HFFc6 (cell line): ENCODE data around the gene PABPN1L. TPM values are rescaled to one million over a fixed set of nuclear protein-coding genes. Genes with fewer than 3 reads are reported as not detected.

Source experiments
- DNase-seq: peaks from one replicate; pipeline ENCODE4 v3.0.0-alpha.2; 2018
- H3K27ac Mint-ChIP-seq: 2 replicates; pipeline ENCODE4 v1.8.0; 2020; ENCODE audit warnings: mild to moderate bottlenecking, mixed read lengths
- H3K27me3 Mint-ChIP-seq: 2 replicates; pipeline ENCODE4 v1.8.0; 2021; ENCODE audit warnings: mild to moderate bottlenecking, moderate library complexity, mixed read lengths; ENCODE audit not compliant: insufficient read depth
- H3K36me3 Mint-ChIP-seq: 2 replicates; pipeline ENCODE4 v1.8.0; 2021; ENCODE audit warnings: low read depth, mixed read lengths
- H3K4me1 Mint-ChIP-seq: 2 replicates; pipeline ENCODE4 v1.8.0; 2020; ENCODE audit warnings: low read depth, mixed read lengths
- H3K4me3 Mint-ChIP-seq: 2 replicates; pipeline ENCODE4 v1.8.0; 2020; ENCODE audit warnings: mild to moderate bottlenecking, moderate library complexity, mixed read lengths
- H3K9me3 Mint-ChIP-seq: 2 replicates; pipeline ENCODE4 v1.8.0; 2020; ENCODE audit warnings: mild to moderate bottlenecking, mixed read lengths
- total RNA-seq, 6 experiments: library from RNA; stranded (reverse); fragmentation: NEBNext Ultra II Directional; extraction: Animal tissue kit (Norgen Biotek cat#: 25700); gene quantifications; 2 replicates in 1 of 6; 3 replicates in 5 of 6; pipeline ENCODE4 v1.2.3, GENCODE V29; 2021
- TF ChIP-seq, protein P1 (sequence below): fragments of 200-600 bp; sonication (generic); IDR thresholded peaks from 2 replicates; pipeline ENCODE4 v1.5.0; 2021; ENCODE audit warnings: antibody characterized with exemption, mild to moderate bottlenecking

The PABPN1L gene
- total RNA-seq, 6 experiments from 2014 or later, result not detected

- Mint-ChIP-seq H3K4me1 (no peaks in the 10 kb centered on the region), H3K4me3 (no peak overlapping the region), H3K27ac (no peak overlapping the region), H3K27me3 (peaks cover 15% of the 10 kb centered on the region), H3K36me3 (no peaks in the 10 kb centered on the region), H3K9me3 (no peaks in the 10 kb centered on the region)
- TF ChIP-seq, protein P1, sequence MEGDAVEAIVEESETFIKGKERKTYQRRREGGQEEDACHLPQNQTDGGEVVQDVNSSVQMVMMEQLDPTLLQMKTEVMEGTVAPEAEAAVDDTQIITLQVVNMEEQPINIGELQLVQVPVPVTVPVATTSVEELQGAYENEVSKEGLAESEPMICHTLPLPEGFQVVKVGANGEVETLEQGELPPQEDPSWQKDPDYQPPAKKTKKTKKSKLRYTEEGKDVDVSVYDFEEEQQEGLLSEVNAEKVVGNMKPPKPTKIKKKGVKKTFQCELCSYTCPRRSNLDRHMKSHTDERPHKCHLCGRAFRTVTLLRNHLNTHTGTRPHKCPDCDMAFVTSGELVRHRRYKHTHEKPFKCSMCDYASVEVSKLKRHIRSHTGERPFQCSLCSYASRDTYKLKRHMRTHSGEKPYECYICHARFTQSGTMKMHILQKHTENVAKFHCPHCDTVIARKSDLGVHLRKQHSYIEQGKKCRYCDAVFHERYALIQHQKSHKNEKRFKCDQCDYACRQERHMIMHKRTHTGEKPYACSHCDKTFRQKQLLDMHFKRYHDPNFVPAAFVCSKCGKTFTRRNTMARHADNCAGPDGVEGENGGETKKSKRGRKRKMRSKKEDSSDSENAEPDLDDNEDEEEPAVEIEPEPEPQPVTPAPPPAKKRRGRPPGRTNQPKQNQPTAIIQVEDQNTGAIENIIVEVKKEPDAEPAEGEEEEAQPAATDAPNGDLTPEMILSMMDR, result no peak
- DNase-seq, result no peak
These were observed 17.5 kb upstream of the PABPN1L start for GRCh38 chr16:88883946-88884345.

GRCh38 chr16:88883117-88883895 lies 16.8 kb upstream of the PABPN1L start:
- Mint-ChIP-seq H3K4me1 (no peaks in the 10 kb centered on the region), H3K4me3 (no peak overlapping the region), H3K9me3 (no peaks in the 10 kb centered on the region), H3K36me3 (no peaks in the 10 kb centered on the region), H3K27ac (no peak overlapping the region), H3K27me3 (peaks cover 15% of the 10 kb centered on the region)
- TF ChIP-seq, protein P1, result no peak
- DNase-seq, result no peak

- H3K27ac Mint-ChIP-seq, result no peak overlapping the region
- H3K4me3 Mint-ChIP-seq, result no peak overlapping the region
- peaks cover 17% of the 10 kb centered on the region for H3K27me3 Mint-ChIP-seq
- H3K4me1 Mint-ChIP-seq, result no peaks in the 10 kb centered on the region
- TF ChIP-seq, protein P1, result no peak
- DNase-seq, result no peak
- no peaks in the 10 kb centered on the region for H3K36me3 Mint-ChIP-seq
- no peaks in the 10 kb centered on the region for H3K9me3 Mint-ChIP-seq
These were observed 16.0 kb upstream of the PABPN1L start for GRCh38 chr16:88882358-88883030.

GRCh38 chr16:88881675-88882357 lies 15.4 kb upstream of the PABPN1L start:
- TF ChIP-seq, protein P1, result no peak
- no peaks in the 10 kb centered on the region for H3K9me3 Mint-ChIP-seq

DNA sequence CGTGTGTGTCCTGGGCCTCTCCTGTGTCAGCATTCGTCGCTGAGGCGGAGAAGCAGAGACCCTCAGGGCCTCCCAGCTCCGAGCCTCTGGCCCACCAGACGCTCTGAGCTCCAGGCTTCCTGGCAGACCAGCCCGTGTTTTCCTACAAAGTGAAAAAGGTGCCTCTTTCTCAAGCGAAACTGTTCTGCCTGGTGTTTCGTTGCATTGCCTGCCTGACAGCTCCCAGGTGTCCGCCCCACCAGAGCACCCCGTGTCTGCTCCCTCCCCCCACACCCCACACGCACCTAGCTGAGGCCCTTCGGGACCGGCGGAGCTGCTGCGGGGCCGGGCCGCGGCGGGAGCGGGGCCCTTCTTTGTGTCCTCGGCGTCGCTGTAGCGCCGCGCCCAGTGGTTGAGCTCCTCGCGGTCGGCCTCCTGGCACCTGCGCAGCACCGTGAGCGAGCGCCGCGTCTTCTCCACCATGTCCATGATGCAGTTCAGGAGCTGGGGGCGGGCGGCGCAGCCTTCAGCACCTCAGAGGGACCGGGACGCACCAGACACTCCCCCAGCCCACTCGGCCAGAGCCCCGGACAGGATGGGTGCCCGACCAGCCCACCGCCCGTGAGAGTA lies 14.7 kb upstream of the PABPN1L start:
- peaks cover 19% of the 10 kb centered on the region for H3K27me3 Mint-ChIP-seq
- DNase-seq, result no peak
- H3K9me3 Mint-ChIP-seq, result no peaks in the 10 kb centered on the region
- TF ChIP-seq, protein P1, result no peak
- no peak overlapping the region for H3K27ac Mint-ChIP-seq
- no peaks in the 10 kb centered on the region for H3K36me3 Mint-ChIP-seq
- no peak overlapping the region for H3K4me3 Mint-ChIP-seq
- no peaks in the 10 kb centered on the region for H3K4me1 Mint-ChIP-seq

More at GRCh38 chr16:88881675-88882357, 15.4 kb upstream of the PABPN1L start:
- no peak overlapping the region for H3K27ac Mint-ChIP-seq
- H3K27me3 Mint-ChIP-seq, result peaks cover 17% of the 10 kb centered on the region
- DNase-seq, result no peak
- H3K4me1 Mint-ChIP-seq, result no peaks in the 10 kb centered on the region
- H3K4me3 Mint-ChIP-seq, result no peak overlapping the region
- no peaks in the 10 kb centered on the region for H3K36me3 Mint-ChIP-seq
